Body of pancreas (tissue), 4 donors: ENCODE data around the gene STIMATE.
A peak's percentile ranks its signal among the peaks of the same experiment; 100 is the strongest.

Experiments
- POLR2A ChIP-seq, 3 donors: fragments of 450-650 bp; IDR thresholded peaks; one replicate each; pipeline ENCODE4 v1.6.1; 2016; ENCODE audit warnings: antibody characterized with exemption in 3 of 3, mild to moderate bottlenecking in 2 of 3
- TF ChIP-seq, protein P1 (sequence below), 7 experiments: fragments of 450-650 bp in 4 of 7; fragments of 200-600 bp in 3 of 7; sonication (generic) in 3 of 7; IDR thresholded peaks; one replicate each; pipeline ENCODE4 v1.5.1; 2016 to 2019; ENCODE audit warnings: antibody characterized with exemption in 7 of 7

DNA sequence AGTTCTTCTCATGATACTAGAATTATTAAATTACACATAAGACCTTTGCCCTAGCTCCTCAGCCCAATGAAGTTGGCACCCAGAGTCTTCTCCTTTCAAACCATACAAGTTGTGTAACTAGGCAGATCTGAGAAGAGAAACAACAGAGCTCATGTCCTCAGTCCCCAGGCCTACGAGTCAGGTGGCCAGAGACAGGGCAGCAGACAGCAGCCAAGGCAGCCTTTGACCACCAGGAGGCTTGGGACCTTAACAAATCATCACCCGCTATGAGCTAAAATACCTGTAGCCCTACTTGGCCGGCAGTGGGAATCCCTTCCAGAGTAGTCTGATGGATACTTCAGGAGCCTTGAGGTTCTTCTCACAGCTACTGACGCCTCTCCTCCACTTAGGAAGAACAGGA lies 18.3 kb downstream of the STIMATE start:
- TF ChIP-seq, protein P1, sequence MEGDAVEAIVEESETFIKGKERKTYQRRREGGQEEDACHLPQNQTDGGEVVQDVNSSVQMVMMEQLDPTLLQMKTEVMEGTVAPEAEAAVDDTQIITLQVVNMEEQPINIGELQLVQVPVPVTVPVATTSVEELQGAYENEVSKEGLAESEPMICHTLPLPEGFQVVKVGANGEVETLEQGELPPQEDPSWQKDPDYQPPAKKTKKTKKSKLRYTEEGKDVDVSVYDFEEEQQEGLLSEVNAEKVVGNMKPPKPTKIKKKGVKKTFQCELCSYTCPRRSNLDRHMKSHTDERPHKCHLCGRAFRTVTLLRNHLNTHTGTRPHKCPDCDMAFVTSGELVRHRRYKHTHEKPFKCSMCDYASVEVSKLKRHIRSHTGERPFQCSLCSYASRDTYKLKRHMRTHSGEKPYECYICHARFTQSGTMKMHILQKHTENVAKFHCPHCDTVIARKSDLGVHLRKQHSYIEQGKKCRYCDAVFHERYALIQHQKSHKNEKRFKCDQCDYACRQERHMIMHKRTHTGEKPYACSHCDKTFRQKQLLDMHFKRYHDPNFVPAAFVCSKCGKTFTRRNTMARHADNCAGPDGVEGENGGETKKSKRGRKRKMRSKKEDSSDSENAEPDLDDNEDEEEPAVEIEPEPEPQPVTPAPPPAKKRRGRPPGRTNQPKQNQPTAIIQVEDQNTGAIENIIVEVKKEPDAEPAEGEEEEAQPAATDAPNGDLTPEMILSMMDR (IDR thresholded peaks at IDR 0.05): peak in 2 of 7 experiments; percentile 2 to 30
- TF ChIP-seq POLR2A (IDR thresholded peaks at IDR 0.05): no peak
